Measurements from ENCODE around the gene MFSD12. TPM values are rescaled to one million over a fixed set of nuclear protein-coding genes. Genes with fewer than 3 reads are reported as not detected.

Gene MFSD12
- total and polyA plus RNA-seq, 2 donors (not counting 3 experiments of a cell fraction or from before 2014, with no cell fraction given): 51.7 to 78.9 TPM

GRCh38 chr19:3556978-3557460 is 367 bp downstream of the MFSD12 start:
- dilution Hi-C loops (cut with MboI; ENCODE audit: extremely low pct_ligation_motif_present, low sequenced_read_pairs): no loop called here
- ChIA-PET CTCF (interaction anchor here (0.5 to 6.4 kb wide), 6 partner anchors 11 to 51 kb away, joined by 3 to 34 read pairs (median 8); partner anchors contain the start of gene GIPC3), POLR2A (interaction anchor here (1.5 kb wide), 1 partner anchor 17 kb away, joined by 6 read pairs; no protein-coding TSS in a partner anchor)
- H3K9me1 ChIP-seq (replicated peaks; ENCODE audit: control insufficient read depth, extremely low read depth, insufficient read depth, low read length): no peaks in the 10 kb centered on the region
- TF ChIP-seq MAX (IDR thresholded peaks at IDR 0.05; ENCODE audit: insufficient read depth, insufficient read length) (no peak), FOS (IDR thresholded peaks at IDR 0.05; ENCODE audit: borderline replicate concordance, insufficient read depth, low read length) (peak; percentile 19), EZH2 (IDR thresholded peaks at IDR 0.05; ENCODE audit: borderline replicate concordance, low read depth, low read length, severe bottlenecking) (no peak), JUN (IDR thresholded peaks at IDR 0.05; ENCODE audit: borderline replicate concordance, insufficient read depth, insufficient read length, low read depth) (no peak), CTCF (IDR thresholded peaks at IDR 0.05; ENCODE audit: extremely low read depth in 1 of 2, insufficient read depth in 1 of 2, low read depth in 1 of 2, low read length in 2 of 2) (peak in 1 of 2 donors; percentile 0), POLR2A (IDR thresholded peaks at IDR 0.05; ENCODE audit: low read depth, low read length) (no peak), GATA2 (IDR thresholded peaks at IDR 0.05; ENCODE audit: insufficient read depth, insufficient read length, low read depth, low read length) (no peak)
- peak overlapping the region; percentile 30 for H2AFZ ChIP-seq (ENCODE audit: low read depth, low read length)
- no peaks in the 10 kb centered on the region for H3K27me3 ChIP-seq (ENCODE audit: control insufficient read depth in 2 of 2, insufficient read depth in 2 of 2, low read length in 2 of 2)
- intact Hi-C loops (cut with micrococcal nuclease): loop anchor here (1.0 kb wide), 1 partner anchor 15 kb away; the partner anchor contains the start of gene HMG20B
- H3K9me3 ChIP-seq (replicated peaks; ENCODE audit: control insufficient read depth, insufficient read depth, low read length): no peaks in the 10 kb centered on the region
- H3K4me2 ChIP-seq (ENCODE audit: insufficient read depth, low read length): peak overlapping the region; percentile 69
- H3K4me3 ChIP-seq (replicated peaks in 1 of 3; ENCODE audit: insufficient read depth in 1 of 3, low read depth in 1 of 3, low read length in 3 of 3): peak overlapping the region; percentile 49 to 63 (median 58)
- H3K36me3 ChIP-seq (ENCODE audit: control insufficient read depth in 2 of 2, extremely low read depth in 1 of 2, insufficient read depth in 2 of 2, low read length in 2 of 2): no peaks in the 10 kb centered on the region
- H3K4me1 ChIP-seq (ENCODE audit: control insufficient read depth, extremely low read depth, insufficient read depth, low read length): peaks cover 25% of the 10 kb centered on the region
- H3K9ac ChIP-seq (replicated peaks; ENCODE audit: extremely low read depth, insufficient read depth, low read length): peak overlapping the region; percentile 52
- no peaks in the 10 kb centered on the region for H4K20me1 ChIP-seq (replicated peaks; ENCODE audit: control insufficient read depth, extremely low read depth, insufficient read depth, low read length)
- peak; percentile 35 for FAIRE-seq
- DNase-seq (ENCODE audit: low read depth, low spot score): peak; percentile 40
- H3K27ac ChIP-seq (ENCODE audit: insufficient read depth, low read depth, low read length): peak overlapping the region; percentile 21
- H3K79me2 ChIP-seq (ENCODE audit: control insufficient read depth, insufficient read depth, low read length): peaks cover 38% of the 10 kb centered on the region
- BruUV-seq (replicated peaks): no TSS peak

All from endothelial cell of umbilical vein (primary cell).